ENCODE measurements around the gene CABLES1.
"Not testable (repeated sequence)": the region's sequence is repeated elsewhere in the genome, so short reads cannot be mapped to it uniquely, and the experiment has no call there.

Gene CABLES1

DNA sequence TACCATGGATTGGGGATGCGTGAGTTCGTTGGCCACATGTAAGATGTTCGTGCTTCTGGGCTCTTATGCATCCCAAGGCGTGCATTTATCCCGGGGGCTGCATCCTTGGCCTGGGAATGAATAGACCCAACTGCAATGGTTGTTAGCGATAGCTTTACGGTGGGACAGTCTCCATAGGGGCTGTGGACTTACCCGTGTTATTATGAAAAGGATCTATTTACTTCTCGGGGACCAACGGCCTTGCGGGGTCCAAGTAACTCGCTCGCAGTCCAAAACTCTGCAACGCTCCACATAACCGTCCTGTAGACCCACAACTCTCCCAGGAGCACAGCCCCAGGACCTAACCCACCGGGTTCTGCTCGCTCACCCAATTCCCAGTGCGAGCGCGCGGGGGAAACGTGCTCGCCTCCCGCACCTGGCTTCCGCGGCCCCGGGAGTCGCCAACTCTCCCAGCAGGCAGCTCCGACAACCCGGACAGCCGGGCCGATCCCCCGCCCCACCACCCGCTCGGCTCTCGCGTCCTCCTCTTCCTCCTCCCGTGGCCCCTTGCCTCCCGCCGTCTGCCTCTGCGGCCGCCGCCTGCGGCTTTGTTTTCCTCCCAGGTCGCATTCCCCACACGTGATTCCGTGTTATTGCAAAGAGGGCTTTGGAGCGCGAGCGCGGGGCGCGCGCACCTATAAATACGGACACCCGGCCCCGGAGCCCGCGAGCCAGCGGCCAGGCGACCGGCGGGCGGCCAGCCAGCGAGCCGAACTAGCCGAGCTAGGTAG is at the start of gene CABLES1:
CABLES1 (plus strand) TSS at position 706 of the 770 bp plus-strand sequence. CDS start 278 bp downstream, outside the sequence.
- DNase-seq, result peak; percentile 26 to 59 (median 31)

- no peak for DNase-seq
Observed at GRCh38 chr18:23087352-23087751, 47.9 kb upstream of the CABLES1 start.

GRCh38 chr18:23088310-23088709 is 47.0 kb upstream of the CABLES1 start:
- DNase-seq, result no peak

GRCh38 chr18:23091017-23091993 is 44.0 kb upstream of the CABLES1 start:
- peak; percentile 45 to 78 (median 73) for DNase-seq

DNA sequence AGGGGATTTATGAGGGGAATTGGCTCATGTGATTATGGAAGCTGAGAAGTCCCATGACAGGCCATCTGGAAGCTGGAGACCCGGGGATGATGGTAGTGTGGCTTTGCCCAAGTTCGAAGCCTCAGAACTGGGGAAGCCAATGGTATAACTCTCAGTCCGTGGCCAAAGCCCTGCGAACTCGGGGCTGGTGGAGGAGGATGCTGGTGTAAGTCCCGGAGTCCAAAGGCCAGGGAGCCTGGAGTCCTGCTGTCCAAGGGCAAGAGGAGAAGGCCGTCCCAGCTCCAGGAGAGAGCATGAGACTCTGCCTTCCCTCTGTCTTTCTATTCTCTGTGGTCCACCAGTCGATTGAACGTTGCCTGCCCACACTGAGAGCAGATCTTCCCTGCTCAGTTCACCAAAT is 43.2 kb upstream of the CABLES1 start:
- DNase-seq, result no peak

- not testable (repeated sequence) for DNase-seq
Observed at GRCh38 chr18:23093130-23093529, 42.2 kb upstream of the CABLES1 start.

GRCh38 chr18:23093772-23094171 is 41.5 kb upstream of the CABLES1 start:
- no peak for DNase-seq

- DNase-seq, result no peak
Observed at GRCh38 chr18:23094411-23095190, 40.7 kb upstream of the CABLES1 start.

- no peak for DNase-seq
Observed at GRCh38 chr18:23095463-23095862, 39.8 kb upstream of the CABLES1 start.

DNA sequence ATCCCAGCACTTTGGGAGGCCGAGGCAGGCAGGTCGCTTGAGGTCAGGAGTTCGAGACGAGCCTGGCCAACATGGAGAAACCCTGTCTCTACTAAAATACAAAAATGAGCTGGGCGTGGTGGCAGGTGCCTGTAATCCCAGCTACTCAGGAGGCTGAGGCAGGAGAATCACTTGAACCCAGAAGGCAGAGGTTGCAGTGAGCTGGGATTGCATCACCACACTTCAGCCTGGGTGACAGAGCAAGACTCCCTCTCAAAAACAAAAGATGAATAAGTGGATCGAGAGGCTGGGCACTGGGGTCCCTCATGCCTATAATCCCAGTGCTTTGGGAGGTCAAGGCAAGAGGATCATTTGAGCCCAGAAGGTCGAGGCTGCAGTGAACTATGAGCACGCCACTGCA is 38.3 kb upstream of the CABLES1 start:
- DNase-seq, result peak in 1 of 3 donors; percentile 8

DNA sequence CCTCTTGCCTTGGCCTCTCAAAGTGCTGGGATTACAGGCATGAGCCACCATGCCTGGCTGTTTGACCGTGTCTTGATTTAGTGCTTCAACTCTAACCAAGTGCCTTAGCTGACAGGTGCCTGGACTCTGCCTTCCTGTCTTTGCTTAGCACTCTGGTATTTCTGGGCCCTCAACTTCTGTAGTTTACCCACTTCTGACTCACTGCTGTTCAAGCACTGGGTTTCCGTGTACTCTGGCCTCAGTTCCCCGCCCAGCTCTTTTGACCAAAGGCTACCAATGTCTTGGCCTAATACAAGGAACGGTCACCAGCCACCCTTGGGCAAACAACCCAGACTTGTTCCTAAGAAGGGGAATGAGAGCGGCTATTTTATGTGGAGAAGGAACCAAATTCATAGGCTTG is 35.7 kb upstream of the CABLES1 start:
- peak in 1 of 3 donors; percentile 6 for DNase-seq

DNA sequence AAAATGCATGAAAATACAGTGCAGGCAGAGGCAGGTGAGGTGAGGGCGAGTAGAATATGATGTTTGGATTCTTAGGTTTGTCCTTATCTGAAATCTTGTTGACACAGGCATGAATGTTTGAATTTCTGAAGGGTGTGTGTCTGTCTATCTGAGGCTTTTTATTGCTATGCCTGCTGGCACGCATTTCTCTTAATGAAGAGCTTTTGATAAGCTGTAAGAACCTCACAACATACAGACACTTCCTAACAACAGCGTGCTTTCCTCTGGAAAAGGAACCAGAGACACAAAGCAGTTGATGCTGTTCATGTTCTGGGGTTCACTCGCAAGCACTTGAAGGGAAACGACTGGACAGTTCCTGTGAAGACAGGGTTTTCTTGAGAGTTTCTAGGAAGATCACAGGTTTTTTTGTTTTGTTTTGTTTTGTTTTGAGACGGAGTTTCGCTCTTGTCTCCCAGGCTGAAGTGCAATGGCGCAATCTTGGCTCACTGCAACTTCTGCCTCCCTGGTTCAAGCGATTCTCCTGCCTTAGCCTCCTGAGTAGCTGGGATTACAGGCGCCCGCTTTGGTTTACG is 33.3 kb upstream of the CABLES1 start:
- DNase-seq, result no peak

DNA sequence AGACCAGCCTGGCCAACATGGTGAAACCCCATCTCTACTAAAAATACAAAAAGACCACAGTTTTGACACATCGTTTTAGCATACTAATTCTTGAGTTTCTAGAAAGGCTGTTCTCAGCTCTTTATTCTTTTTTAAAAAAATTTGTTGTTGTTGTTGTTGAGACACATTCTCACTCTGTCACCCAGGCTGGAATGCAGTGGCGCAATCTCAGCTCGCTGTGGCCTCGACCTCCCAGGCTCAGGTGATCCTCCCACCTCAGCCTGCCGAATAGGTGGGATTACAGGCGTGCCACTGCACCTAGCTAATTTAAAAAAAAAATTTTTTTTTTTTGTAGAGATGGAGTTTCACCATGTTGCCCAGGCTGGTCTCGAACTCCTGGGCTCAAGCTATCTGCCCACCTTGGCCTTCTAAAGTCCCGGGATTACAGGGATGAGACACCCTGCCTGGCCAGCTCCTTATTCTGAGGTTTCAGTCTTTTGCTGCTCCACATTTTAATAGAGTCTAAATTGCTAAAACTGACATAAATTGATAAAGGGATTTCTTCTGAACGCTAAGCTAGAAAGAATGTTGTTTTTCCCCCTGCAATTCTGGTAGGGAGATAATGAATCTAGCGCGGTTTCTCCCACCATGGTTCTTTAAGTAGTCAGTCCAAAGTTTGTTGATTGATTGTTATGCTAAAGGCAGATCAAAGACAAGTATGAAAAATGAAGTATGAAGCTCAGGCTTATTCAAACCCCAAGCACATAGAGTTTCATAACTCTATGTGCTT is 32.6 kb upstream of the CABLES1 start:
- peak in 1 of 3 donors; percentile 16 for DNase-seq

- peak in 1 of 3 donors; percentile 10 for DNase-seq
Observed at GRCh38 chr18:23103449-23103848, 31.8 kb upstream of the CABLES1 start.

GRCh38 chr18:23105030-23105429 is 30.3 kb upstream of the CABLES1 start:
- no peak for DNase-seq

- no peak for DNase-seq
Observed at GRCh38 chr18:23105581-23106219, 29.6 kb upstream of the CABLES1 start.

GRCh38 chr18:23106575-23106974 is 28.7 kb upstream of the CABLES1 start:
- no peak for DNase-seq

- DNase-seq, result no peak
Observed at GRCh38 chr18:23107718-23108117, 27.6 kb upstream of the CABLES1 start.

DNA sequence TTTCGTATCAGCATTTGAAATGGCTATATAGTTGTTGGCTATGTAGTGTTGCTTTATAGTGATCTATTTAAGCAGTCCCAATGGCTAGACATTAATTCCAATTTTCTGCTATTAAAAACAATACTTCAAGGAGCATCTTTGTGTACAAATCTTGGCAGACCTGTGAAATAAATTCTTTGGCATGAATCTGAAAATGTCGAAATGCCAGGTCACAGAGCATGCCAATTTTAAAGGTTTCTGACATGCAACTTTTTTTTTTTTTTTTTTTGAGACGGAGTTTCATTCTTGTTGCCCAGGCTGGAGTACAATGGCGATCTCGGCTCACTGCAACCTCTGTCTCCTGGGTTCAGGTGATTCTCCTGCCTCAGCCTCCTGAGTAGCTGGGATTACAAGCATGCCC is 26.8 kb upstream of the CABLES1 start:
- no peak for DNase-seq

GRCh38 chr18:23109163-23109562 is 26.1 kb upstream of the CABLES1 start:
- not testable (repeated sequence) for DNase-seq

DNA sequence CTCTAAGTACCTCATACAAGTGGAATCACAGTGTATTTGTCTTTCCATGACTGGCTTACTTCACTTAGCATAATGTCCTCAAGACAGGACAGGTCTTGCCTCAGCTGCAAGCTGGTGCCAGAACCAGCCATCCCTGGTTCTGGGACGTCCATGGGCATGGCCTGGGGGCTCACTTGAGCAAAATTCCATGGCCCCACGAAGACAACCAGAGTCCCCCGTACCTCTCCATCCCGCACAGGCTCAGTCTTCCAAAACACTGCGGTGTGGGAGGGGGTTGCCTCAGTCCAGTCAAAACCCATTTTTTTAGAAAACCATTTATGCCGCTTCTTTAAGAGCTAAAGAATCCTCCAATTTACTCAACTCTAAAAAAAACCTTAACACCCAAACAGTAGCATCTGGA is 21.7 kb upstream of the CABLES1 start:
- no peak for DNase-seq
